ENCODE data around the gene RNF169. TPM values are rescaled to one million over a fixed set of nuclear protein-coding genes. Genes with fewer than 3 reads are reported as not detected.

RNF169 gene

DNA sequence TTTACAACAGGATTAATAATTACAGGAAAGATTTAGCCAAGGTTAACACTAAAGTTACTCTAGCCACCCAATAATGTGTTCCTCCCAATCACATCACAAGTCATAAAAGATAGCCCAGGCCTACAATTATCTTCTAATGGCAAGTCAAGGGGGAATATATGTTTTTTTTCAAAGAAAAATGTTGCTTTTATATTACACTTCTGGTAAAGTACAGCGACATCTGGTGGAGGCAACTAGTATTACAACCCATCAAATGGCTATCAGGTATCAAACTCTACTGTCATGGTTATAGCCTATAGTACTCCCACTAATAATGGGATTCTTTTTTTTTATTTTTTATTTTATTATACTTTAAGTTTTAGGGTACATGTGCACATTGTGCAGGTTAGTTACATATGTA lies 128.5 kb downstream of the RNF169 start:
- H3K14ac ChIP-seq (ENCODE audit: low read length), result no peak overlapping the region
- H4K91ac ChIP-seq (ENCODE audit: low read depth, low read length, poor library complexity), result no peak overlapping the region
- H3K23ac ChIP-seq (ENCODE audit: low read depth, low read length, poor library complexity), result no peak overlapping the region
- no peak overlapping the region for H2BK15ac ChIP-seq (ENCODE audit: low read length)
- no CpG with 5 or more reads among the region's 1 CpG for WGBS, 2 donors (ENCODE audit: extremely low coverage in 2 of 2, insufficient read length in 2 of 2, insufficient replicate concordance in 1 of 2)
- H2BK5ac ChIP-seq (ENCODE audit: low read length), result no peak overlapping the region
- no peak overlapping the region for H3K4me2 ChIP-seq (ENCODE audit: insufficient read depth, low read length, poor library complexity, severe bottlenecking)
- H3K9ac ChIP-seq (ENCODE audit: low read depth, low read length, poor library complexity), result no peak overlapping the region
- no peak overlapping the region for H3K18ac ChIP-seq (ENCODE audit: low read length)
- H2BK12ac ChIP-seq (ENCODE audit: low read length), result no peak overlapping the region
- no peak overlapping the region for H2BK120ac ChIP-seq (ENCODE audit: low read depth, low read length)
- H3K27ac ChIP-seq (replicated peaks; ENCODE audit: low read length), result no peak overlapping the region
- peaks cover 5 to 31% of the 10 kb centered on the region in 2 donors for H3K9me3 ChIP-seq (replicated peaks in 1 of 2; ENCODE audit: control insufficient read depth in 2 of 2, insufficient read depth in 1 of 2, low read depth in 1 of 2, low read length in 2 of 2)
- H3K27me3 ChIP-seq (ENCODE audit: control insufficient read depth in 3 of 3, insufficient read depth in 3 of 3, low read depth in 1 of 3, low read length in 3 of 3), result no peaks in the 10 kb centered on the region
- no peak for DNase-seq (ENCODE audit: low spot score)
- peaks cover 0 to 31% of the 10 kb centered on the region in 2 donors for H3K36me3 ChIP-seq (replicated peaks in 1 of 2; ENCODE audit: control insufficient read depth in 2 of 2, insufficient read depth in 2 of 2, low read length in 2 of 2)
- H2AK5ac ChIP-seq (ENCODE audit: low read depth, low read length), result no peak overlapping the region
- H2AFZ ChIP-seq (ENCODE audit: low read length), result no peak overlapping the region
- H3K4me1 ChIP-seq (ENCODE audit: control insufficient read depth in 2 of 2, insufficient read depth in 1 of 2, low read depth in 1 of 2, low read length in 2 of 2), result no peaks in the 10 kb centered on the region
- H3K4me3 ChIP-seq (ENCODE audit: low read length in 2 of 2), result no peak overlapping the region
- H3K4ac ChIP-seq (ENCODE audit: low read length), result no peak overlapping the region
- H4K8ac ChIP-seq (ENCODE audit: low read depth, low read length), result no peak overlapping the region
- no peaks in the 10 kb centered on the region for H3K79me1 ChIP-seq (ENCODE audit: low read depth, low read length)

Small RNAs within 50 kb of the gene (small RNA-seq; reads per million reads assigned to genes)
- gene MIR4696 (ENCODE audit: insufficient read depth), result not detected
- gene RN7SL239P (ENCODE audit: insufficient read depth), result not detected

Data from neuronal stem cell (in vitro differentiated cells).